Spinal cord (tissue), 10 donors: Measurements from ENCODE around the gene NFKBIB. TPM values are rescaled to one million over a fixed set of nuclear protein-coding genes. Genes with fewer than 3 reads are reported as not detected.
A peak's percentile ranks its signal among the peaks of the same experiment; 100 is the strongest.

ENCODE experiments used
- DNase-seq, 6 donors: peaks; one replicate each; pipeline versions ENCODE4 v3.0.0 to v3.0.0-alpha.2; 2013 to 2015; ENCODE audit warnings: low spot score in 6 of 6, low read depth in 4 of 6
- H3K27ac ChIP-seq: one replicate; pipeline ENCODE4 v1.5.1; 2013; ENCODE audit warnings: low read depth, low read length, control low read depth
- H3K27me3 ChIP-seq: one replicate; pipeline ENCODE4 v1.6.1; 2013; ENCODE audit warnings: low read length; ENCODE audit not compliant: control insufficient read depth, insufficient read depth
- H3K36me3 ChIP-seq: one replicate; pipeline ENCODE4 v1.6.1; 2013; ENCODE audit warnings: low read length; ENCODE audit not compliant: control insufficient read depth, insufficient read depth
- H3K4me1 ChIP-seq: one replicate; pipeline ENCODE4 v1.6.1; 2013; ENCODE audit warnings: low read length; ENCODE audit not compliant: control insufficient read depth, insufficient read depth
- H3K4me3 ChIP-seq: one replicate; pipeline ENCODE4 v1.5.1; 2013; ENCODE audit warnings: low read depth, low read length, control low read depth
- H3K9me3 ChIP-seq: one replicate; pipeline ENCODE4 v1.6.1; 2013; ENCODE audit warnings: low read length; ENCODE audit not compliant: control insufficient read depth, insufficient read depth
- WGBS: methylation state at CpG from one replicate; pipeline ENCODE4 v1.1.5; 2013; ENCODE audit warnings: missing lambda C conversion rate; ENCODE audit not compliant: insufficient coverage; 5-methylcytosine and 5-hydroxymethylcytosine counted together
- polyA plus RNA-seq, 2 donors: library from polyadenylated mRNA; unstranded; fragments of 120-200 nt; gene quantifications; one replicate each; pipeline ENCODE4 v1.2.1, GENCODE V29; 2013; ENCODE audit not compliant: insufficient read length in 2 of 2
- total RNA-seq, 2 donors: library from RNA; depleted of rRNA in 1 of 2; stranded (reverse); fragments of 120-200 nt in 1 of 2; fragments of >200 nt in 1 of 2; gene quantifications; one replicate each; pipeline versions ENCODE4 v1.2.3 to v1.2.4, GENCODE V29; 2013 to 2014
- donor health status: healthy.

The NFKBIB gene
- total and polyA plus RNA-seq, 4 donors = 5.6 to 14.8 (median 12.7) TPM

DNA sequence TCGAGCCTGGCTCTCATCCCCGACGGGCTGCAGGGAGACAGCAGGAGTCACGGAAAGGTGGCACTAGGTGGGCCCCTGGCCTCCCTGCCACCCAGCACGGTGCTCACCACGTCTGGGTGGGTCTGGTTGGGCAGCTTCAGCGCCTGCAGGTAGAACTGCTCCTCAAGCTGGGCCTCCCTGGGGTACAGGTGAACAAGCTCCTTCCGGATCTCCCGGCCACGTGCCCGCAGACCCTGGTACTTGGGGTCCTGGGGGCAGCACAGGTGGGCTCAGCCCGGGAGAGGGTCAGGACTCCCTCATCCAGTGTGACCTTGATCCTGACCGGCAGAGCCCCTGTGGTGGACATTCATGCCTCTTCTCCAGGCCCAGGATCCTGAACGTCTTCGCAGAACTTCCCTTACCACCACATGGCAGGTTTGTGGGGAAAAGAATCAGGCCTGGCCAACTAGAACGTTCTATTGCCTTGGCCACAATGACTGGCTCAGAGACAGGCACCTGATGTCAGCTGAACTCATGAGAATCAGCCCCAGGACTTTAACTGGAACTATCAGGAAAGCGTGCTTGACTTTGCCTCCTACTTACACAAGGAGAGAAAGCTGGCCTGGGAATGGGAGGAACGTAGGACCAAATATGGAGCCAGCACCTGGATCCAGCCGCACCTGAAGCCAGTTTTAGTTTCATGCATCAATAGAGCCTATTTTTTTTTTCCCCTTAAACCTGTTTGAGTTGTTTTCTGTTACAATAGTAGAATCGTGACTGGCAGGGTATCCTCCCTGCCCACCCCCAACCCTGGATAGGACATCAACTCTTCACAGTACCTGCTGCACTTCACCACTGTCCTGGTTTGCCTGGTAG, 21.9 kb downstream of the NFKBIB start:
- WGBS = 93% methylated on average over 17 of the region's 20 CpGs
- H3K27me3 ChIP-seq = no peaks in the 10 kb centered on the region
- H3K9me3 ChIP-seq = no peaks in the 10 kb centered on the region

DNA sequence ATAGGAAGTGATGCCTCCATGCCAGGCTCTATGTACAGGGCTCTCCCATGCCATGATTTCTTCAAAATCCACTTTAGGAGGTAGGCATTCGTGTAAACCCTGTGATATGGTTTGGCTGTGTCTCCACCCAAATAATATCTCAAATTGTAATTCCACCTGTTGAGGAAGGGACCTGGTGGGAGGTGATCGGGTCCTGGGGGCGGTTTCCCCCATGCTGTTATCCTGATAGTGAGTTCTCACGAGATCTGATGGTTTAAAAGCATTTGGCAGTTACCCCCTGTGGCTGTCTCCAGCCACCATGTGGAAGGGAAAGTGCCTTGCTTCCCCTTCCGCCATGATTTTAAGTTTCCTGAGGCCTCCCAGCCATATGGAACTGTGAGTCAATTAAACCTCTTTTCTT, 22.7 kb downstream of the NFKBIB start:
- Histone ChIP-seq H3K36me3 (peaks cover 77% of the 10 kb centered on the region), H3K9me3 (no peaks in the 10 kb centered on the region), H3K27ac (no peak overlapping the region), H3K4me3 (no peak overlapping the region), H3K27me3 (no peaks in the 10 kb centered on the region), H3K4me1 (peaks cover 5% of the 10 kb centered on the region)
- 89% methylated on average over 3 of the region's 5 CpGs for WGBS
- DNase-seq = no peak

More for the DNA sequence above, 21.9 kb downstream of the NFKBIB start:
- Histone ChIP-seq H3K4me1 (peaks cover 5% of the 10 kb centered on the region), H3K4me3 (no peak overlapping the region), H3K36me3 (peaks cover 73% of the 10 kb centered on the region), H3K27ac (no peak overlapping the region)
- DNase-seq = no peak

DNA sequence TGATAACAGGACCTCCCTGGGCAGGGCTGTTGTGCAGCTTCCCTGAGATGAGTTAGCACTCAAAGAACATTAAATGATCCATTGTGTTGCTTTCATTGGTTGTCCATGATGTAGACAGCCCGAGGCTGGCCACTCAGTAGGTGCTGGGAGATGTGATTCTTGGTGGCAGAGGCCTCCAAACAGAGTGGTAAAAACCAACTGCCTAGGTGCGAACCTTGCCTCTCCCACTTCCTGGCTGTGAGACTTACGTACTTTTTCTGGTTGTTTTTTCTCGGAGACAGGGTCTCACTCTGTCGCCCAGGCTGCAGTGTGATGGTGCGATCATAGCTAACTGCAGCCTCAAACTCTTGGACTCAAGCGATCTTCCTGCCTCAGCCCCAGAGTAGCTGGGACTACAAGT, 24.6 kb downstream of the NFKBIB start:
- 95% methylated on average over 7 of the region's 7 CpGs for WGBS
- DNase-seq = no peak
- Histone ChIP-seq H3K27me3 (no peaks in the 10 kb centered on the region), H3K9me3 (no peaks in the 10 kb centered on the region), H3K27ac (no peak overlapping the region), H3K4me1 (peaks cover 5% of the 10 kb centered on the region), H3K36me3 (peaks cover 69% of the 10 kb centered on the region), H3K4me3 (no peak overlapping the region)

DNA sequence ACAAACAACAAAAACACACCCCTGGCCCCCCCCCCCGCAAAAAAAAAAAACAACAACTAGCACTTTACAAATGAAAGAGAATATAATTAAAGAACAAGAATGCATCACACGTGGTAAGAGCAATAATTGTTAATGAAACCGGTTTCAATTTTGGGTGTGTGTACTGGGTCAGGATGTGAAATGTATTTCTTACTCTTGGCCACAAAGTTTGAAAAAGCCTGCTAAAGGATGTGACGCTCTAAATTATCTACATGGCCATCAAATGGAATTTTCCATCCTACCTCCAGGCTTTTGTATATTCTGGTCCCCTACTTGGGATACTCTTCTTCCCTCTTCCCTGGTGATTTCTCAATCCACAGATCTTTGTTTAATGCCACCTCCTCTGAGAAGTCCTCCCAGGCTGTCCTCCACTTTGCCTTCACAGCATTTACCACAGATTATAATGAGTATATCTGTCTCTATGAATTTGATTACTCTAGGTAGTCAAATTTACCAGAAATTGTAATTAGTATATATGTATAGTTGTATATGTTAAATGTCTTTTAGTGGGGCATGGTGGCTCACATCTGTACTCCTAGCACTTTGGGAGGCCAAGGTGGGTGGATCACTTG, 28.7 kb downstream of the NFKBIB start:
- Histone ChIP-seq H3K27me3 (no peaks in the 10 kb centered on the region), H3K4me3 (no peak overlapping the region), H3K36me3 (peaks cover 51% of the 10 kb centered on the region), H3K27ac (no peak overlapping the region), H3K4me1 (peaks cover 19% of the 10 kb centered on the region), H3K9me3 (no peaks in the 10 kb centered on the region)
- 82% methylated on average over 2 of the region's 4 CpGs for WGBS
- DNase-seq = no peak

DNA sequence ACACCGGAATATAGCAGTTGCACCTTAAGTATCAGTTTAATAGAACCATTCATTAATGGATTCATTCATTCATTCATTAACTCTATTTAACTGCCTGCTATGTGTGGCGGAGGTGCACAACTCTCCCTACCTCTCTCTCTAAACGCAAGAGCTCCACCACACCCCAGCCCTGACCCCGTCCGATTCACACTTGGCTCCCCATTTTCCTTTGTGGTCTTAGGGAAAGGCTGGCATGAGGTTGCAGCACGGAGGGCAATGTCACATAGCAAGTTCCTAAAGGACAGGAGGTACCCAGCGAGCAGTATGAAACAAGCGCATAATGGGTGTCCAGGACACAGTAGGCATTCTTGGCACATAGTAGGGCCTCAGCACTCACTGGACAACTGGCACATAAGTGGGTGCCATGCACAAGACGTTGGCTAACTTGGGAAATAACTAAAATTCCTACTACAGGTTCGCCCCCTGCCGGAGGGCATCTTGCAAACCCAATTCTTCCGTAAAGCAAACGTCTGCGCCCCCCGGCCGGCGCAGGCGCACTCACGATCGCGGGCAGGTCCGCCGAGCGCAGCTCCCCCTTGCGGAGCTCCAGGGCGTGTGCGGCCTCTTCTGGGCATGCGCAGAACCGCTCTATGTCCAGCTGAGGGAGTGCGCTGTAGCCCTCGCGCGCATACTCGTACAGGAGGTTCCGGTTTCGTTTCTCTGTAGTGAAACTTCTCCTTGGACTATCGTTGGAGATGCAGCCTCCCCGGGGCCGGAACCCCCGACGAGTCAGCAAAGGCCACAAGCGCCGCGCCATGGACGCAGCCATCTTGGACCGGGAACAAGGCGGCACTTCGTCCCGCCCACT, 30.4 kb downstream of the NFKBIB start, which contains the start of gene SARS2:
Gene SARS2, minus strand, starts transcription at position 835 of the 847 bp plus-strand sequence. Its CDS starts 27 bp downstream, at position 808.
- 2% methylated on average over 47 of the region's 49 CpGs for WGBS
- H3K36me3 ChIP-seq = peaks cover 44% of the 10 kb centered on the region
- no peaks in the 10 kb centered on the region for H3K27me3 ChIP-seq
- peak in 4 of 6 donors; percentile 88 to 98 (median 93) for DNase-seq
- no peaks in the 10 kb centered on the region for H3K9me3 ChIP-seq
- H3K4me1 ChIP-seq = peaks cover 19% of the 10 kb centered on the region
- H3K4me3 ChIP-seq = peak within 1 kb of the TSS; percentile 82
- peak within 1 kb of the TSS; percentile 98 for H3K27ac ChIP-seq

DNA sequence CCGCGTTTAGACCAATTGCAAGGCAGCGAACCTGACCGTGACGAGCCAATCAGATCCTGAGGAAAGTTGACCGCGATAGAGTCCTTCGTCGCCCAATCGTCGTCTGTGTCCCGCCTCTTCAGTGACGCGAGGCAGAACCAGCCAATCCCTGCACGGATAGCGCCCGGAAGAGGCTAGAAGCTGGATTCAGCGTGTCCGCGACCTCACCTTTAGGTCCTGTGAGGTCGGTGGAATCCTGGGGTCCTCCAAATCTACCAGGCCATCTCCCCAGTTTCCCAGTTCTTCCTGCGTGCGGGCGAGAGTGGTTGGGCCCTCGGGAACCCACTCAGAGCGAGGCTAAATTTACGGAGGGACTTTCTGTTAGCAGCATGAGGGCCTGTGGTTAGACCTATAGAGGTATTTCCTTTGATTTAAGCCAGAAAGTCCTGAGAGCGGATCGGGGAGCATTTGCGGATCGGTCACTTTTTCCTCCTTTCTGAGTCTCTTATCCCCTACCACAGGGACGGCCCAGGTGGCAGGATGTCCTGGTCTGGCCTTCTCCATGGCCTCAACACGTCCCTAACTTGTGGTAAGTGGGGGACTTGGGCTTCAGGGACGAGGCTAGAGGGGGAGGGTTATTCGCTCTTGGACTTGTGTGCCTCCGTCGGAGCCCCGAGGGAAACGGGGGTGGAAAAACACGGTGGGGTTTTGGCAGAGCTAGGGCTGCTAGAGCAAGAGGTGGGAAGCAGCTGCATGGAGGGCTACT, 31.2 kb downstream of the NFKBIB start, which contains the start of gene MRPS12:
Gene MRPS12, plus strand, starts transcription at position 169 of the 745 bp plus-strand sequence. Its CDS starts 351 bp downstream, at position 520.
- Histone ChIP-seq H3K4me3 (peak within 1 kb of the TSS; percentile 82), H3K4me1 (peaks cover 19% of the 10 kb centered on the region), H3K27ac (peak within 1 kb of the TSS; percentile 98), H3K36me3 (peaks cover 36% of the 10 kb centered on the region), H3K27me3 (no peaks in the 10 kb centered on the region), H3K9me3 (no peaks in the 10 kb centered on the region)
- under 1% methylated on average over 28 of the region's 40 CpGs for WGBS
- peak; percentile 97 to 100 (median 98) for DNase-seq

DNA sequence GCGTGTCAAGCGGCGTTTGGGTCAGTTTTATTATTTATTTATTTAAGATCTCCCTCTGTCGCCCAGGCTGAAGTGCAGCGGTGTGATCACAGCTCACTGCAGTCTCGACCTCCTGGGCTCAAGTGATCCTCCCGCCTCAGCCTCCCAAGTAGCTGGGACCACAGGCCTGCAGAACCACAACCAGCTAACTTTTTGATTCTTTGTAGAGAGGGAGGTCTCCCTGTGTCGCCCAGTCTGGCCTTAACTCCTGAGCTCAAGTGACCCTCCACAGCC, 31.7 kb downstream of the NFKBIB start:
- peaks cover 32% of the 10 kb centered on the region for H3K36me3 ChIP-seq
- no peak for DNase-seq
- no peaks in the 10 kb centered on the region for H3K27me3 ChIP-seq
- no peaks in the 10 kb centered on the region for H3K9me3 ChIP-seq
- peaks cover 19% of the 10 kb centered on the region for H3K4me1 ChIP-seq
- 83% methylated on average over 1 of the region's 8 CpGs for whole genome bisulfite sequencing
- peak overlapping the region; percentile 82 for H3K4me3 ChIP-seq
- no peak overlapping the region for H3K27ac ChIP-seq

DNA sequence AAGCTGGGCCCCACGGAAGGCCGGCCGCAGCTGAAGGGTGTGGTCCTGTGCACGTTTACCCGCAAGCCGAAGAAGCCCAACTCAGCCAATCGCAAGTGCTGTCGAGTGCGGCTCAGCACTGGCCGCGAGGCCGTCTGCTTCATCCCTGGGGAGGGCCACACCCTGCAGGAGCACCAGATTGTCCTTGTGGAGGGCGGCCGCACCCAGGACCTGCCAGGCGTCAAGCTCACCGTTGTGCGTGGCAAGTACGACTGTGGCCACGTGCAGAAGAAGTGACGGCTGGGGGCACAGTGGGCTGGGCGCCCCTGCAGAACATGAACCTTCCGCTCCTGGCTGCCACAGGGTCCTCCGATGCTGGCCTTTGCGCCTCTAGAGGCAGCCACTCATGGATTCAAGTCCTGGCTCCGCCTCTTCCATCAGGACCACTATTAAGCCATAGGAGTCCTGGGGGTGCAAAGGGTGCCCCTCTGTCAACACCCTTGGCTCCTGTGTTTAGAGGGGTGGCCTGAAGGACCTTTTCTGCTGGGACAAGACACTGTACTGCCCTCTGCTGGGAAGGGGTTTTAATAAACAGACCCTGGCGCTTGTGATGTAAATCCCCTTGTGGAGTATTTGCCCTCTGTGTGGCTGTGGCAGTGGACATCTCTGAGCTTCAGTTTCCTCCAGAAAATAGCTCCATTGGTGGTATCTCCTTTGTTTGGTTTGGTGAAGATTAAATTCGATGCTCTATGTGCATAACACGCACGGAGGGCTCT, 32.8 kb downstream of the NFKBIB start:
- peak in 1 of 6 donors; percentile 28 for DNase-seq
- H3K27me3 ChIP-seq = no peaks in the 10 kb centered on the region
- H3K4me1 ChIP-seq = peaks cover 19% of the 10 kb centered on the region
- no peak overlapping the region for H3K27ac ChIP-seq
- peaks cover 28% of the 10 kb centered on the region for H3K36me3 ChIP-seq
- H3K9me3 ChIP-seq = no peaks in the 10 kb centered on the region
- no peak overlapping the region for H3K4me3 ChIP-seq
- WGBS = 90% methylated on average over 28 of the region's 29 CpGs
